HG03060 (cell line): ENCODE measurements around the gene GUCY1A2.
"Not testable (repeated sequence)": the region's sequence is repeated elsewhere in the genome, so short reads cannot be mapped to it uniquely, and the experiment has no call there.

ENCODE experiments used
- ATAC-seq: cut with Tn5 transposase; IDR thresholded peaks from one replicate; pipeline ENCODE4 v1.9.1; 2021; ENCODE audit warnings: low read depth, moderate number of reproducible peaks; ENCODE audit not compliant: unreplicated experiment

The GUCY1A2 gene

GRCh38 chr11:107018219-107018901 lies at the start of gene GUCY1A2:
Gene GUCY1A2 (minus strand): TSS chr11:107018476. CDS start chr11:107018055, 421 bp downstream.
- no peak for ATAC-seq

GRCh38 chr11:107054391-107054790 lies 36.1 kb upstream of the GUCY1A2 start:
- no peak for ATAC-seq

- ATAC-seq: not testable (repeated sequence)
These were observed 33.1 kb upstream of the GUCY1A2 start for GRCh38 chr11:107051332-107051731.

- not testable (repeated sequence) for ATAC-seq
These were observed 32.6 kb upstream of the GUCY1A2 start for GRCh38 chr11:107050899-107051298.

- no peak for ATAC-seq
These were observed 31.8 kb upstream of the GUCY1A2 start for GRCh38 chr11:107050121-107050520.

- ATAC-seq: no peak
These were observed 26.2 kb upstream of the GUCY1A2 start for GRCh38 chr11:107044503-107044902.

GRCh38 chr11:107043242-107044006 lies 25.1 kb upstream of the GUCY1A2 start:
- ATAC-seq: peak; percentile 90

- ATAC-seq: no peak
These were observed 24.5 kb upstream of the GUCY1A2 start for GRCh38 chr11:107042748-107043147.

- ATAC-seq: peak; percentile 51
These were observed 22.8 kb upstream of the GUCY1A2 start for GRCh38 chr11:107041088-107041444.

GRCh38 chr11:107040433-107041087 lies 22.3 kb upstream of the GUCY1A2 start:
- ATAC-seq: no peak

- ATAC-seq: no peak
These were observed 7.4 kb upstream of the GUCY1A2 start for GRCh38 chr11:107025673-107026072.

GRCh38 chr11:107020594-107020993 lies 2.3 kb upstream of the GUCY1A2 start:
- no peak for ATAC-seq

- no peak for ATAC-seq
These were observed 722 bp upstream of the GUCY1A2 start for GRCh38 chr11:107018902-107019493.

GRCh38 chr11:107017433-107018218 lies 650 bp downstream of the GUCY1A2 start:
- ATAC-seq: peak; percentile 59

GRCh38 chr11:107017104-107017432 lies 1.2 kb downstream of the GUCY1A2 start:
- ATAC-seq: no peak

- ATAC-seq: no peak
These were observed 3.4 kb downstream of the GUCY1A2 start for GRCh38 chr11:107014871-107015270.

- no peak for ATAC-seq
These were observed 6.3 kb downstream of the GUCY1A2 start for GRCh38 chr11:107011977-107012376.

GRCh38 chr11:107009190-107009589 lies 9.1 kb downstream of the GUCY1A2 start:
- ATAC-seq: no peak

- no peak for ATAC-seq
These were observed 12.0 kb downstream of the GUCY1A2 start for GRCh38 chr11:107006076-107006833.

GRCh38 chr11:106999196-106999595 lies 19.1 kb downstream of the GUCY1A2 start:
- no peak for ATAC-seq
